Measurements from ENCODE around the gene RNF141.

The RNF141 gene

DNA sequence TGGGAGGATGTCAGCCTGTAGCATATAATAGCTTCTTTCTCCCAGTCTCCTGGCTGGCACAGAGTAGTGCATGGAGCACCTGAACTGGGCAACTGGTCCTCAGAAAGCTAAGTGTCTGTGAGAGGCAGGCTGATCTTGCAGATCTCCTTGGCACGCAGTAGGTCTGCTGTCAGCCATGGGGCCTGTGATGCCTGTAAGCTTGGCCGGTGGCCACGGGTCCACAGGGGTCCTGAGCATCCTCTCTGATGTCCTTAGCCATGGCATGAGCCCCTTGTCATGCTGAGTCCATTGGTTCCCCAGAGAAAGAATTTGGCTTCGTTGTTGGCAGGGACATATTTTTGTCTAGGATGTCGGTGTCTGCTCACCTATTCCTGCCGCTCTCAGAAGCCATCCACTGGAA is 61.0 kb downstream of the RNF141 start:
- no peak for DNase-seq

GRCh38 chr11:10478574-10479550 is 62.1 kb downstream of the RNF141 start:
- no peak for DNase-seq

- DNase-seq: no peak
Observed at GRCh38 chr11:10478066-10478465, 62.9 kb downstream of the RNF141 start.

DNA sequence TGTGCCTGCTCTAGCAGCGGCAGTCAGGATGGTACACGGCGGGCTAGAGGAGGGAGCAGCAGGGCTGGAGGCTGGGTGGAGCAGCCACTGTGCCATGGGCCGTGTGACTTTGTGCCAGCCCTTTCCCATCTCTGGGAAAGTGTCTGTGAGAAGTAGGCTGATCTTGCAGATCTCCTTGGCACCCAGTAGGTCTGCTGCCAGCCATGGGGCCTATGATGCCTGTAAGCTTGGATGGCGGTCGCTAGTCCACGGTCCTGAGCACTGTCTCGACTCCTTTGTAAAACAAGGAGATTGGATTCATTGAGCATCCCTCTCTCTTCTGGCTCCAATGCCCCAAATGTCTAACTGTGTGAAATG is 63.3 kb downstream of the RNF141 start:
- DNase-seq: no peak

GRCh38 chr11:10476927-10477689 is 63.9 kb downstream of the RNF141 start:
- DNase-seq: no peak

GRCh38 chr11:10476342-10476741 is 64.6 kb downstream of the RNF141 start:
- DNase-seq: no peak

DNA sequence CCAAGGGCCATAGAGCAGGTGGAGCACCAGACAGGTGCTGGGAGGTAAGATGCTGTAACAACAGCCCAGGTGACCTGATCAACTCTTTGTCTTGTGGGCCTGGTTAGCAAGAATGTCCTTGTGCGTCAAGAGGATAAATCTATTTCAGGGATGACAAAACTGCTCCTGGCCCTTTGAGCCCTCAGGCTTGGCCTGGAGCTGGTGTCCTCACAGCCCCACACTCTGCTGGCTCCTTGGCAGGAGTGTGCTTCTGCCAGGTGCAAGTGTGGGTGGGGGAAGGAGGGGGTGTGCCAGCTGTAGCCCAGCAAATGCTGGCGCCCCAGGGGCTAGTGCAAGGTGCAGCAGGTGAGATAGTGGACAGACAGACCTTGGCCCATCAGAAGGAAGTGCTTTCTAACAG is 66.4 kb downstream of the RNF141 start:
- DNase-seq: no peak

GRCh38 chr11:10473371-10473770 is 67.6 kb downstream of the RNF141 start:
- no peak for DNase-seq

- DNase-seq: no peak
Observed at GRCh38 chr11:10462746-10463300, 78.2 kb downstream of the RNF141 start.
